ENCODE results near the gene CES4A.
"Not testable (repeated sequence)": the region's sequence is repeated elsewhere in the genome, so short reads cannot be mapped to it uniquely, and the experiment has no call there.

Gene CES4A

GRCh38 chr16:66993558-66993957, 5.2 kb downstream of the CES4A start:
- DNase-seq = not testable (repeated sequence)

- DNase-seq = no peak
Measured at GRCh38 chr16:66996324-66996982, 8.1 kb downstream of the CES4A start.

- no peak for DNase-seq
Measured at GRCh38 chr16:66996983-66997358, 8.6 kb downstream of the CES4A start.

- DNase-seq = peak; percentile 66
Measured at GRCh38 chr16:67000384-67001351, 12.3 kb downstream of the CES4A start.

- no peak for DNase-seq
Measured at GRCh38 chr16:67001726-67002125, 13.3 kb downstream of the CES4A start.

- DNase-seq = no peak
Measured at GRCh38 chr16:67006930-67007658, 18.7 kb downstream of the CES4A start.

GRCh38 chr16:67009158-67009557, 20.8 kb downstream of the CES4A start:
- DNase-seq = no peak

- no peak for DNase-seq
Measured at GRCh38 chr16:67011274-67011673, 22.9 kb downstream of the CES4A start.

GRCh38 chr16:67013233-67013822, 24.9 kb downstream of the CES4A start:
- no peak for DNase-seq

- DNase-seq = peak; percentile 72
Measured at GRCh38 chr16:67013823-67014633, 25.6 kb downstream of the CES4A start.

- no peak for DNase-seq
Measured at GRCh38 chr16:67014634-67015312, 26.4 kb downstream of the CES4A start.

GRCh38 chr16:67015313-67015731, 26.9 kb downstream of the CES4A start:
- no peak for DNase-seq

GRCh38 chr16:67016143-67016542, 27.8 kb downstream of the CES4A start:
- DNase-seq = no peak

- DNase-seq = no peak
Measured at GRCh38 chr16:67016681-67017420, 28.5 kb downstream of the CES4A start.

GRCh38 chr16:67017421-67017750, 29.0 kb downstream of the CES4A start:
- DNase-seq = no peak

- peak; percentile 91 for DNase-seq
Measured at GRCh38 chr16:67017810-67018488, 29.6 kb downstream of the CES4A start.

- DNase-seq = no peak
Measured at GRCh38 chr16:67019171-67019570, 30.8 kb downstream of the CES4A start.

- no peak for DNase-seq
Measured at GRCh38 chr16:67021321-67021720, 32.9 kb downstream of the CES4A start.

GRCh38 chr16:67022531-67023214, 34.3 kb downstream of the CES4A start:
- no peak for DNase-seq

- DNase-seq = no peak
Measured at GRCh38 chr16:67023689-67024088, 35.3 kb downstream of the CES4A start.
